Keratinocyte (primary cell): ENCODE measurements around the gene PTOV1. TPM values are rescaled to one million over a fixed set of nuclear protein-coding genes. Genes with fewer than 3 reads are reported as not detected.

Experiments used
- DNase-seq: peaks from one replicate; pipeline ENCODE4 v3.0.0-alpha.2; 2011; ENCODE audit warnings: low read depth, missing footprints, low spot score
- FAIRE-seq: peaks from 2 replicates; lab custom pipeline; 2011; peaks lifted over from hg19 to GRCh38; lab: Jason Lieb, UNC
- H2AFZ ChIP-seq: 2 replicates; pipeline ENCODE4 v1.6.0; 2012; ENCODE audit warnings: low read length, control low read depth, inconsistent platforms; ENCODE audit not compliant: control insufficient read depth
- H3K27ac ChIP-seq: 2 replicates; pipeline ENCODE4 v1.5.1; 2011; ENCODE audit warnings: low read length; ENCODE audit not compliant: control insufficient read depth, insufficient read depth
- H3K27me3 ChIP-seq: 3 replicates; pipeline ENCODE4 v1.6.0; 2011; ENCODE audit warnings: low read length; ENCODE audit not compliant: control insufficient read depth, insufficient read depth; ENCODE audit errors: extremely low read depth
- H3K36me3 ChIP-seq, 2 experiments: 2 replicates in 1 of 2; 3 replicates in 1 of 2; pipeline ENCODE4 v1.5.1; 2011; ENCODE audit warnings: low read length in 2 of 2, mild to moderate bottlenecking in 1 of 2; ENCODE audit not compliant: control insufficient read depth in 2 of 2, insufficient read depth in 2 of 2; ENCODE audit errors: extremely low read depth in 1 of 2
- H3K4me1 ChIP-seq: 3 replicates; pipeline ENCODE4 v1.5.1; 2011; ENCODE audit warnings: low read length; ENCODE audit not compliant: control insufficient read depth, insufficient read depth; ENCODE audit errors: extremely low read depth
- H3K4me2 ChIP-seq: 3 replicates; pipeline ENCODE4 v1.6.0; 2011; ENCODE audit warnings: low read depth, low read length; ENCODE audit not compliant: control insufficient read depth, insufficient read depth; ENCODE audit errors: extremely low read depth
- H3K4me3 ChIP-seq, 3 experiments: fragments of 200-600 bp in 1 of 3; sonication (generic) in 1 of 3; 2 replicates in 2 of 3; 3 replicates in 1 of 3; pipeline ENCODE4 v1.5.1; 2011 to 2016; ENCODE audit warnings: low read length in 3 of 3, mild to moderate bottlenecking in 3 of 3, control low read depth in 2 of 3, inconsistent platforms in 1 of 3, low read depth in 1 of 3, mixed read lengths in 1 of 3, mixed run types in 1 of 3, moderate library complexity in 1 of 3; ENCODE audit not compliant: control insufficient read depth in 2 of 3, insufficient read depth in 2 of 3; ENCODE audit errors: extremely low read depth in 1 of 3
- H3K79me2 ChIP-seq: 2 replicates; pipeline ENCODE4 v1.6.0; 2012; ENCODE audit warnings: low read length; ENCODE audit not compliant: control insufficient read depth, insufficient read depth
- H3K9ac ChIP-seq: 3 replicates; pipeline ENCODE4 v1.6.0; 2011; ENCODE audit warnings: low read length; ENCODE audit not compliant: control insufficient read depth, insufficient read depth; ENCODE audit errors: extremely low read depth
- H3K9me1 ChIP-seq: 3 replicates; pipeline ENCODE4 v1.6.0; 2011; ENCODE audit warnings: low read length; ENCODE audit not compliant: control insufficient read depth, insufficient read depth; ENCODE audit errors: extremely low read depth
- H3K9me3 ChIP-seq: 2 replicates; pipeline ENCODE4 v1.5.1; 2012; ENCODE audit warnings: low read depth, low read length; ENCODE audit not compliant: control insufficient read depth
- H4K20me1 ChIP-seq: 3 replicates; pipeline ENCODE4 v1.6.0; 2011; ENCODE audit warnings: low read length; ENCODE audit not compliant: control insufficient read depth, insufficient read depth; ENCODE audit errors: extremely low read depth
- CTCF ChIP-seq, 3 experiments: IDR thresholded peaks in 1 of 3; conservative IDR thresholded peaks in 1 of 3; optimal IDR thresholded peaks in 1 of 3; 2 replicates in 2 of 3; 3 replicates in 1 of 3; pipeline versions ENCODE3 to v1.5.1; 2011; ENCODE audit warnings: low read length in 3 of 3, mild to moderate bottlenecking in 3 of 3, moderate library complexity in 2 of 3, control low read depth in 1 of 3, inconsistent platforms in 1 of 3; ENCODE audit not compliant: insufficient read depth in 2 of 3; ENCODE audit errors: extremely low read depth in 1 of 3
- EZH2 ChIP-seq: IDR thresholded peaks from one replicate; pipeline ENCODE4 v1.6.1; 2012; ENCODE audit warnings: inconsistent platforms, mild to moderate bottlenecking, low read length, moderate library complexity
- dilution Hi-C: fragments of 300-500 bp; cut with MboI; formaldehyde crosslinking; loops from one replicate; pipeline ENCODE4 v1.7.0; 2020; ENCODE audit warnings: low sequenced_read_pairs; ENCODE audit not compliant: extremely low pct_ligation_motif_present
- polyA plus RNA-seq, 5 experiments: library from polyadenylated mRNA; depleted of rRNA in 3 of 5; stranded (reverse) in 3 of 5; stranded (forward) in 1 of 5; unstranded in 1 of 5; fragments of >200 nt; gene quantifications; 1 replicate in 1 of 5; 2 replicates in 3 of 5; 3 replicates in 1 of 5; pipeline versions ENCODE4 v1.2.1 to v1.2.3, GENCODE V29; 2011 to 2012; ENCODE audit warnings: missing spikeins in 2 of 5, low read depth in 1 of 5, low replicate concordance in 1 of 5

The PTOV1 gene
- polyA plus RNA-seq, 1 donor (not counting 4 experiments of a cell fraction or from before 2014, with no cell fraction given) = 22.9 TPM

DNA sequence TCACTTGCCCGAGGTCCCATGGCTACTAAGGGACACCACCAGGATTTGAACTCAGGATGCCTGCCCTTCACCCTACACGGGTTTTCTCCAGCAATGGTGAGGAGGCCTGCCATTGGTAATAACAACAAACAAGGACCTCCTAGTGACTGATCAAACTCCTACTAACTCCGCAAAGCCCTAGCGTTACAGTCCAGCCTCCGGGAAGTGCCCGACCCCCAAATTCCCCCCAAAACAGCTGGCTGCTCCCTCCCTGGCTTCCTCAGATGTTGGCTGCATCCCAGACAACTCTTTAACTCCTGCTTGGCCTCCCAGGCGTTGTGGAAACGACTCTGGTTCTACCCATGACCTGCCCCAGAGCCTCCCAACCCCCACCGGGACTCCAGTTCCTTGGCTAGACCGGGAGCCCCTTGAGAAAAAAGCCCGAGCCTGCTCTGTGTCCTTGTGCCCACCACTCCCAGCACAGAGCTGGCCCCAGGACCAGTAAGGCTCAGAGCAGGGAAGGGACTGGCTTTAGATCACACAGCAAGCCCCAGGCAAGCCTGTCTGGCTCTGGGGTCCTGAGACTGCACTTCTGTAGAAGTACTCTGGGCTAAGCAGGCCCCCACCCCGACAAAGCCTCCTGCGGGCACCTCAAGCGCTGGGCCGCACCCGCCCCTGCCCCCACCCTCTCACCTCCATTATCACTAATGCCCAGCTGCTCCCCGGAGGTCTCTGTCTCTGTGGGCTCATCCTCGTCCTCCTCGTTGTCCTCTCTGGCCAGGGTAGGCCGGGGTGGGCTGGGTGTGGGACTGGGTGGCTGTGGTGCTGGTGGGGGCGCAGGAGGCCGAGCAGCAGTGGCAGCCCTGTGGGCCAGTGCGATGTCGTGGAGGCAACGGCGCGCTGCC is 21.5 kb downstream of the PTOV1 start:
- H3K79me2 ChIP-seq = peaks cover 27% of the 10 kb centered on the region
- FAIRE-seq (no peak), DNase-seq (no peak)
- H3K4me3 ChIP-seq = no peak overlapping the region
- H2AFZ ChIP-seq = no peak overlapping the region
- H3K36me3 ChIP-seq = peaks cover 12 to 24% of the 10 kb centered on the region in 2 experiments
- H3K9ac ChIP-seq = no peak overlapping the region
- no peak overlapping the region for H3K4me2 ChIP-seq
- H3K9me3 ChIP-seq = no peaks in the 10 kb centered on the region
- H3K27ac ChIP-seq = no peak overlapping the region
- peaks cover 22% of the 10 kb centered on the region for H3K4me1 ChIP-seq
- dilution Hi-C loops = no loop called here
- H3K27me3 ChIP-seq = no peaks in the 10 kb centered on the region
- no peak for TF ChIP-seq CTCF (optimal IDR thresholded peaks at IDR 0.05 in 1 of 3, IDR thresholded peaks at IDR 0.05 in 1 of 3, conservative IDR thresholded peaks at IDR 0.05 in 1 of 3; ENCODE audit: extremely low read depth in 1 of 3, insufficient read depth in 2 of 3, low read length in 3 of 3)
- H4K20me1 ChIP-seq = no peaks in the 10 kb centered on the region
- H3K9me1 ChIP-seq = no peaks in the 10 kb centered on the region

DNA sequence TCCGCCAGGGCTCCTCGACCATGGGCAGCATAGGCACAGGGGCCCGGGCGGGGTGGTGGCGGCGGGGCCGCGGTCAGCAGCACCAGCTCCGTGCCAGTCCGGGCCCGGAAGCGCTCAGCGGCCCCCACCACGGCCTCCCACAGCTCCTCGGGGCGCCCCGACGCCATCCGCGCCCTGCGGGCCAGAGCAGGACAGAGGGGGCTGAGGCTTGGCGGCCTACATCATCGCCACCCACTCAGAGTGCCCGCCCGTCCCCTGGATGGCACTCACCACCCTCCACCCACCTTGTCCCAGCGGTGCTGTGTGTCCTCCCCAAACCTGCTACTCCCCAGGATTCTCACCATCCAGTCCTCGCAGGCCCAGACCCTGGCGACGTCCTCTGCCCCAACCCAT is 22.2 kb downstream of the PTOV1 start:
- peaks cover 22% of the 10 kb centered on the region for H3K4me1 ChIP-seq

More for the DNA sequence above, 22.2 kb downstream of the PTOV1 start:
- FAIRE-seq (no peak), DNase-seq (no peak)
- Histone ChIP-seq H3K79me2 (peaks cover 27% of the 10 kb centered on the region), H4K20me1 (no peaks in the 10 kb centered on the region), H3K9ac (no peak overlapping the region), H3K9me3 (no peaks in the 10 kb centered on the region), H3K4me3 (no peak overlapping the region), H3K9me1 (no peaks in the 10 kb centered on the region), H3K36me3 (peaks cover 12 to 24% of the 10 kb centered on the region in 2 experiments), H3K27me3 (no peaks in the 10 kb centered on the region), H3K27ac (no peak overlapping the region), H2AFZ (no peak overlapping the region), H3K4me2 (no peak overlapping the region)
- dilution Hi-C loops = no loop called here
- TF ChIP-seq EZH2 (no peak), CTCF (optimal IDR thresholded peaks at IDR 0.05 in 1 of 3, IDR thresholded peaks at IDR 0.05 in 1 of 3, conservative IDR thresholded peaks at IDR 0.05 in 1 of 3; ENCODE audit: extremely low read depth in 1 of 3, insufficient read depth in 2 of 3, low read length in 3 of 3) (no peak)
